AML-193 (cell line): ENCODE results near the gene LSP1.
"Not testable (repeated sequence)": the region's sequence is repeated elsewhere in the genome, so short reads cannot be mapped to it uniquely, and the experiment has no call there.

Experiments used
- DNase-seq, 2 experiments: peaks; one replicate each; lab custom pipeline; 2025; lab: John Stamatoyannopoulos, UW

LSP1 gene

GRCh38 chr11:1864831-1865665 lies 12.2 kb downstream of the LSP1 start:
- no peak for DNase-seq

- DNase-seq, result no peak
These were observed 13.3 kb downstream of the LSP1 start for GRCh38 chr11:1866226-1866625.

- DNase-seq, result no peak
These were observed 13.9 kb downstream of the LSP1 start for GRCh38 chr11:1866776-1867175.

GRCh38 chr11:1867381-1867780 lies 14.5 kb downstream of the LSP1 start:
- DNase-seq, result no peak

- no peak for DNase-seq
These were observed 15.3 kb downstream of the LSP1 start for GRCh38 chr11:1868056-1868635.

- DNase-seq, result no peak
These were observed 15.9 kb downstream of the LSP1 start for GRCh38 chr11:1868636-1869291.

GRCh38 chr11:1869427-1870325 lies 16.8 kb downstream of the LSP1 start:
- no peak for DNase-seq

GRCh38 chr11:1870326-1870696 lies 17.4 kb downstream of the LSP1 start:
- DNase-seq, result no peak

GRCh38 chr11:1870721-1871466 lies 18.0 kb downstream of the LSP1 start:
- no peak for DNase-seq

- DNase-seq, result no peak
These were observed 18.6 kb downstream of the LSP1 start for GRCh38 chr11:1871531-1871930.

- DNase-seq, result no peak
These were observed 19.5 kb downstream of the LSP1 start for GRCh38 chr11:1872267-1872985.

GRCh38 chr11:1873048-1873812 lies 20.3 kb downstream of the LSP1 start:
- no peak for DNase-seq

GRCh38 chr11:1873813-1874150 lies 20.9 kb downstream of the LSP1 start:
- not testable (repeated sequence) for DNase-seq

- DNase-seq, result not testable (repeated sequence)
These were observed 21.7 kb downstream of the LSP1 start for GRCh38 chr11:1874441-1875092.

- DNase-seq, result no peak
These were observed 22.4 kb downstream of the LSP1 start for GRCh38 chr11:1875093-1875850.

GRCh38 chr11:1875851-1876301 lies 23.0 kb downstream of the LSP1 start:
- not testable (repeated sequence) for DNase-seq

GRCh38 chr11:1876361-1877063 lies 23.6 kb downstream of the LSP1 start:
- peak in 1 of 2 experiments; percentile 1 for DNase-seq
